ENCODE results near the gene FAM131B. TPM values are rescaled to one million over a fixed set of nuclear protein-coding genes. Genes with fewer than 3 reads are reported as not detected.

The FAM131B gene
- total and polyA plus RNA-seq, 2 of the 8 experiments (the other 6 are each of a cell fraction or from before 2014, with no cell fraction given) = 23.1 to 38.2 TPM

DNA sequence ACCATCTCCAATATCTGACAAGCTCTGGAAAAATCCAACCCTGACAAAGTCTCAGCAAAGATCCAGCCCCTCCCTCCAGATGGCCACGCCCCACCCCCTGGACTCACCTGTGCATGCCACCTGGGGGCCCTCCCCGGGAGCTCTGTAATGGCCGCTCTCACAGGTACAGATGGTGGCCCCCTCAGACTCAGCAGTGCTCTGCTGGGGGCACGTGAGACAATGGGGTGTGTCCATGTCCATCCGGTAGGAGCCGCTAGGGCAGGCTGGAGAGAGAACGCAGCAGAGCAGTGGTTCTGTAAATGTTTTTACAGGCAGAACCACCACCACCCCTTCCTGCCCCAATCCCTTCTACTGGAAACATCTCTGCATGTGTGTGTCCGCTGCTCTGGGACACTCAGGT lies 36.6 kb upstream of the FAM131B start:
- Histone ChIP-seq H3K4me1 (replicated peaks in 1 of 4; ENCODE audit: control insufficient read depth in 3 of 4, insufficient read depth in 4 of 4, low read length in 3 of 4) (no peaks in the 10 kb centered on the region), H3K27me3 (replicated peaks in 1 of 4; ENCODE audit: control insufficient read depth in 3 of 4, extremely low read depth in 1 of 4, insufficient read depth in 3 of 4, low read length in 3 of 4) (no peaks in the 10 kb centered on the region), H3K79me2 (ENCODE audit: control insufficient read depth in 1 of 2, insufficient read depth in 2 of 2, low read length in 2 of 2) (peaks cover 0 to 18% of the 10 kb centered on the region in 2 experiments; a peak in 2 of 4 replicates), H2BK20ac (ENCODE audit: low read length) (no peak overlapping the region), H3K4me2 (ENCODE audit: insufficient read depth in 1 of 2, low read depth in 2 of 2, low read length in 2 of 2) (no peak overlapping the region), H2AFZ (ENCODE audit: low read length) (no peak overlapping the region), H4K91ac (replicated peaks; ENCODE audit: insufficient read length, low read length) (no peak overlapping the region), H3K56ac (replicated peaks; ENCODE audit: insufficient read length, low read depth, low read length) (no peak overlapping the region), H3K36me3 (ENCODE audit: control insufficient read depth in 2 of 4, insufficient read depth in 4 of 4, low read length in 3 of 4) (peaks cover 48 to 72% (median 70%) of the 10 kb centered on the region in 4 experiments), H3K18ac (ENCODE audit: extremely low read depth, low read length) (no peak overlapping the region), H2BK15ac (ENCODE audit: low read length) (no peak overlapping the region), H3K4ac (replicated peaks; ENCODE audit: insufficient read length, low read depth, low read length) (no peak overlapping the region), H3K23ac (ENCODE audit: insufficient read length) (no peak overlapping the region), H3K27ac (ENCODE audit: low read depth, low read length) (no peak overlapping the region), H2BK120ac (replicated peaks; ENCODE audit: low read depth, low read length) (no peak overlapping the region), H3K23me2 (ENCODE audit: low read depth, low read length) (no peaks in the 10 kb centered on the region), H3K79me1 (ENCODE audit: low read depth, low read length) (peaks cover 5% of the 10 kb centered on the region; the same call in 1 of the 2 replicates), H2BK5ac (ENCODE audit: low read depth, low read length) (no peak overlapping the region), H3K9ac (replicated peaks in 1 of 4; ENCODE audit: extremely low read depth in 1 of 4, low read depth in 3 of 4, low read length in 3 of 4) (no peak overlapping the region), H4K20me1 (replicated peaks in 1 of 2; ENCODE audit: control insufficient read depth in 1 of 2, insufficient read depth in 2 of 2, low read length in 2 of 2) (peaks cover 7 to 24% of the 10 kb centered on the region in 2 experiments), H4K8ac (ENCODE audit: extremely low read depth, insufficient read depth, low read length) (no peak overlapping the region), H2AK5ac (ENCODE audit: low read depth, low read length) (no peak overlapping the region), H2BK12ac (ENCODE audit: low read depth, low read length) (no peak overlapping the region), H3K9me3 (ENCODE audit: insufficient read depth in 2 of 2, low read depth in 1 of 2, low read length in 1 of 2) (no peaks in the 10 kb centered on the region), H3K4me3 (ENCODE audit: extremely low read depth in 1 of 4, insufficient read depth in 2 of 4, low read depth in 3 of 4, low read length in 4 of 4) (no peak overlapping the region), H4K5ac (ENCODE audit: insufficient read length, low read depth, low read length) (no peak overlapping the region), H3K14ac (ENCODE audit: insufficient read length) (no peak overlapping the region)
- CTCF ChIA-PET (ENCODE audit: partially characterized antibody) = interaction anchor here (1.2 to 23.5 kb wide), 7 partner anchors 7 to 102 kb away, joined by 3 to 359 read pairs (median 19); partner anchors contain the start of genes EPHA1 and ZYX
- POLR2A ChIA-PET (ENCODE audit: partially characterized antibody) = interaction anchor here (1.1 to 25.2 kb wide), 6 partner anchors 7 to 24 kb away, joined by 3 to 518 read pairs (median 24); partner anchors contain the start of genes EPHA1 and ZYX
- 91% methylated on average over 8 of the region's 8 CpGs; no CpG with 5 or more reads in 1 of the 2 experiments for WGBS, 2 experiments (ENCODE audit: extremely low coverage in 1 of 2, insufficient coverage in 1 of 2, insufficient read length in 1 of 2, insufficient replicate concordance in 2 of 2, low coverage in 1 of 2, low lambda C conversion rate in 2 of 2, missing lambda C conversion rate in 1 of 2)
- no peak for DNase-seq (ENCODE audit: low read depth in 1 of 2, low spot score in 2 of 2)
- no peak for TF ChIP-seq POLR2AphosphoS5 (IDR thresholded peaks at IDR 0.05; ENCODE audit: low read depth, low read length)
- TF ChIP-seq, protein P1, sequence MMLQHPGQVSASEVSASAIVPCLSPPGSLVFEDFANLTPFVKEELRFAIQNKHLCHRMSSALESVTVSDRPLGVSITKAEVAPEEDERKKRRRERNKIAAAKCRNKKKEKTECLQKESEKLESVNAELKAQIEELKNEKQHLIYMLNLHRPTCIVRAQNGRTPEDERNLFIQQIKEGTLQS (IDR thresholded peaks at IDR 0.05; ENCODE audit: insufficient read depth, low read depth, low read length) = no peak
- FAIRE-seq = no peak
